ENCODE results near the gene CAP2.

CAP2 gene

DNA sequence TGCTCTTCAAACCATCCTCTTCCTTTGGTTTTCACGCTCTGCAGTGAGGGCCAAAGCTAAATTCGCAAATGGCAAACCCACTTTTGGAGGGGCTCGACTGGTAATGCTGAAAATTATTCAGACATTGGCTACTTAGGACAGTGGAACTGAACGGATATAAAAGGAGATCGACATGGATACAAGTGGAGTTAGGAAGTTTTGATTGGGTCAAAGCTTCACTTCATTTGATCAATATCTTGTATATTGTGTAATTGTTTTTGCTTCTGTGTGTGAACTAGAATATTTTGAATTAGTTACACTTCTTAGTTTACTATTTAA lies 207.9 kb downstream of the CAP2 start:
- Histone ChIP-seq H3K4me1 (ENCODE audit: control insufficient read depth in 1 of 2, insufficient read depth in 2 of 2, low read length in 2 of 2) (peaks cover 0 to 9% of the 10 kb centered on the region in 2 donors), H3K27ac (ENCODE audit: low read length) (peak overlapping the region; percentile 53), H3K9me3 (ENCODE audit: control insufficient read depth in 1 of 2, low read length in 2 of 2) (no peaks in the 10 kb centered on the region), H3K27me3 (ENCODE audit: low read depth, low read length) (no peaks in the 10 kb centered on the region), H3K4me3 (ENCODE audit: low read depth in 1 of 2, low read length in 2 of 2) (peak overlapping the region; percentile 75 to 94), H3K36me3 (ENCODE audit: control insufficient read depth in 1 of 2, insufficient read depth in 2 of 2, low read length in 2 of 2) (peaks cover 0 to 25% of the 10 kb centered on the region in 2 donors)

DNA sequence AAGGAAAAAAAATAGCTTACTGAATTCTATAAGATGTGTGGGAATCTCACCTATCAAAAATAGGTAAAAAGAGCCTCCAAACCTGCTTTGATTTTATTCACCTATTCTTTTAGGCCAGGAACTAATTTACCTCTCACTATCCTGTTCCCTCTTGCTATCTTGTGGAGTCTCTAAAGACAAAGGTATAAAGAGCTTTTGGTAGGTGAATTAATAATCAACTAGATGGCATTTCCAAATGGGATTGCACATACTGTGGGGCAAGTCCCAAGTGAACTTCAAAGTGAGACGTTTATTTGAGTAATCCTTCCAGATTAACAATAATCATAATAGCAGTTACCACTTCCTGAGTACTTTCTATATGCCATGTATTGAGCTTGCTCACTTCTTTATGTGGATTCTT lies 209.5 kb downstream of the CAP2 start:
- Histone ChIP-seq H3K36me3 (ENCODE audit: control insufficient read depth in 1 of 2, insufficient read depth in 2 of 2, low read length in 2 of 2) (peaks cover 0 to 30% of the 10 kb centered on the region in 2 donors), H3K9me3 (ENCODE audit: control insufficient read depth in 1 of 2, low read length in 2 of 2) (no peaks in the 10 kb centered on the region), H3K27ac (ENCODE audit: low read length) (no peak overlapping the region), H3K4me3 (ENCODE audit: low read depth in 1 of 2, low read length in 2 of 2) (no peak overlapping the region), H3K27me3 (ENCODE audit: low read depth, low read length) (no peaks in the 10 kb centered on the region), H3K4me1 (ENCODE audit: control insufficient read depth in 1 of 2, insufficient read depth in 2 of 2, low read length in 2 of 2) (peaks cover 0 to 9% of the 10 kb centered on the region in 2 donors)

DNA sequence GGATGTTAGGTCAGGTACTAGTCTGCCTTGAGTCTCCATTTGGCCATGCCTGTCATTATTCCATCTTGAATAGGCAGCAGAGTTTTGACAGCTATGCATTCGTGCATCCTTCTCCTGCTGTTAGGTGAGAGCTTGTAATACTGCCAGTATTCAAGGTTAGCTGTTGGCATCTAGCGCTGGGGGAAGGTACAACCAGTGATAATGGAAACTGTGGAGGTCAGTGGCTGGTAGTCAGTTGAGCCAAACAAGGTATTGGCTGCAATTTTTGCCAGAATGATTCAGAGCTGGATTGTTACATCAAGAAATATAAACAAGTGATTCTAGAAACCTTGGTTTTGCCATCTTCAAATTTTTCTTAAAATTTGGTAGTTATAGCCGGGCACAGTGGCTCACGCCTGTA lies 213.2 kb downstream of the CAP2 start:
- H3K9me3 ChIP-seq (ENCODE audit: control insufficient read depth in 1 of 2, low read length in 2 of 2) = no peaks in the 10 kb centered on the region
- H3K4me1 ChIP-seq (ENCODE audit: control insufficient read depth in 1 of 2, insufficient read depth in 2 of 2, low read length in 2 of 2) = peaks cover 0 to 9% of the 10 kb centered on the region in 2 donors
- H3K4me3 ChIP-seq (ENCODE audit: low read depth in 1 of 2, low read length in 2 of 2) = no peak overlapping the region
- H3K36me3 ChIP-seq (ENCODE audit: control insufficient read depth in 1 of 2, insufficient read depth in 2 of 2, low read length in 2 of 2) = peaks cover 0 to 33% of the 10 kb centered on the region in 2 donors
- no peaks in the 10 kb centered on the region for H3K27me3 ChIP-seq (ENCODE audit: low read depth, low read length)
- no peak overlapping the region for H3K27ac ChIP-seq (ENCODE audit: low read length)

All from muscle layer of duodenum (tissue), 2 donors.